Measurements from ENCODE around the gene CLNK.

The CLNK gene

GRCh38 chr4:10684631-10685030, at the start of gene CLNK:
Gene CLNK, minus strand, starts transcription at chr4:10684768. Its CDS starts 16,899 bp downstream, at chr4:10667869.
- DNase-seq = no peak

GRCh38 chr4:10733481-10734062, 49.0 kb upstream of the CLNK start:
- no peak for DNase-seq

- DNase-seq = no peak
Observed at GRCh38 chr4:10732914-10733415, 48.4 kb upstream of the CLNK start.

GRCh38 chr4:10732235-10732913, 47.8 kb upstream of the CLNK start:
- peak; percentile 29 for DNase-seq

- DNase-seq = no peak
Observed at GRCh38 chr4:10731690-10732089, 47.1 kb upstream of the CLNK start.

GRCh38 chr4:10731162-10731561, 46.6 kb upstream of the CLNK start:
- DNase-seq = no peak

GRCh38 chr4:10730590-10730989, 46.0 kb upstream of the CLNK start:
- no peak for DNase-seq

GRCh38 chr4:10730019-10730418, 45.5 kb upstream of the CLNK start:
- no peak for DNase-seq

GRCh38 chr4:10729366-10729765, 44.8 kb upstream of the CLNK start:
- DNase-seq = no peak

GRCh38 chr4:10728016-10728415, 43.4 kb upstream of the CLNK start:
- no peak for DNase-seq

- DNase-seq = no peak
Observed at GRCh38 chr4:10727140-10727880, 42.7 kb upstream of the CLNK start.

- no peak for DNase-seq
Observed at GRCh38 chr4:10722957-10723356, 38.4 kb upstream of the CLNK start.

GRCh38 chr4:10721616-10722015, 37.0 kb upstream of the CLNK start:
- no peak for DNase-seq

GRCh38 chr4:10716163-10716562, 31.6 kb upstream of the CLNK start:
- DNase-seq = no peak

- DNase-seq = no peak
Observed at GRCh38 chr4:10715696-10716095, 31.1 kb upstream of the CLNK start.

GRCh38 chr4:10715135-10715534, 30.6 kb upstream of the CLNK start:
- no peak for DNase-seq

- no peak for DNase-seq
Observed at GRCh38 chr4:10713591-10713990, 29.0 kb upstream of the CLNK start.

GRCh38 chr4:10706236-10706635, 21.7 kb upstream of the CLNK start:
- no peak for DNase-seq

- no peak for DNase-seq
Observed at GRCh38 chr4:10704430-10704810, 19.9 kb upstream of the CLNK start.

GRCh38 chr4:10703766-10704429, 19.3 kb upstream of the CLNK start:
- no peak for DNase-seq

- DNase-seq = no peak
Observed at GRCh38 chr4:10703156-10703555, 18.6 kb upstream of the CLNK start.

GRCh38 chr4:10701702-10702460, 17.3 kb upstream of the CLNK start:
- no peak for DNase-seq

- DNase-seq = no peak
Observed at GRCh38 chr4:10701161-10701560, 16.6 kb upstream of the CLNK start.
